Fibroblast of the conjunctiva (primary cell): Measurements from ENCODE around the gene ADAMTSL1.

Experiments
- DNase-seq: peaks from one replicate; pipeline ENCODE4 v3.0.0-alpha.2; 2010; ENCODE audit warnings: low read depth

The ADAMTSL1 gene

GRCh38 chr9:18741359-18741758 is 267.4 kb downstream of the ADAMTSL1 start:
- DNase-seq = no peak

GRCh38 chr9:18741945-18742344 is 268.0 kb downstream of the ADAMTSL1 start:
- no peak for DNase-seq

GRCh38 chr9:18743421-18743820 is 269.5 kb downstream of the ADAMTSL1 start:
- no peak for DNase-seq

- no peak for DNase-seq
Measured at GRCh38 chr9:18743971-18744370, 270.0 kb downstream of the ADAMTSL1 start.

- DNase-seq = no peak
Measured at GRCh38 chr9:18745710-18746109, 271.8 kb downstream of the ADAMTSL1 start.

GRCh38 chr9:18746631-18747030 is 272.7 kb downstream of the ADAMTSL1 start:
- no peak for DNase-seq

GRCh38 chr9:18747595-18747994 is 273.6 kb downstream of the ADAMTSL1 start:
- DNase-seq = no peak

GRCh38 chr9:18748251-18748701 is 274.3 kb downstream of the ADAMTSL1 start:
- DNase-seq = no peak

GRCh38 chr9:18749711-18750110 is 275.8 kb downstream of the ADAMTSL1 start:
- no peak for DNase-seq

- DNase-seq = no peak
Measured at GRCh38 chr9:18753904-18754303, 280.0 kb downstream of the ADAMTSL1 start.

GRCh38 chr9:18754537-18754936 is 280.6 kb downstream of the ADAMTSL1 start:
- no peak for DNase-seq

GRCh38 chr9:18755263-18755662 is 281.3 kb downstream of the ADAMTSL1 start:
- no peak for DNase-seq

GRCh38 chr9:18756712-18757125 is 282.8 kb downstream of the ADAMTSL1 start:
- DNase-seq = no peak

GRCh38 chr9:18759827-18760226 is 285.9 kb downstream of the ADAMTSL1 start:
- DNase-seq = no peak

- no peak for DNase-seq
Measured at GRCh38 chr9:18761742-18762300, 287.9 kb downstream of the ADAMTSL1 start.

GRCh38 chr9:18766989-18767550 is 293.1 kb downstream of the ADAMTSL1 start:
- no peak for DNase-seq

GRCh38 chr9:18768951-18769622 is 295.1 kb downstream of the ADAMTSL1 start:
- DNase-seq = no peak

GRCh38 chr9:18770131-18770908 is 296.4 kb downstream of the ADAMTSL1 start:
- no peak for DNase-seq

- no peak for DNase-seq
Measured at GRCh38 chr9:18771011-18771410, 297.1 kb downstream of the ADAMTSL1 start.

- DNase-seq = no peak
Measured at GRCh38 chr9:18771763-18772162, 297.8 kb downstream of the ADAMTSL1 start.

- no peak for DNase-seq
Measured at GRCh38 chr9:18775241-18775640, 301.3 kb downstream of the ADAMTSL1 start.

- no peak for DNase-seq
Measured at GRCh38 chr9:18775930-18776329, 302.0 kb downstream of the ADAMTSL1 start.
